GM19468 (cell line): ENCODE measurements around the gene TNFRSF13B.
"Not testable (repeated sequence)": the region's sequence is repeated elsewhere in the genome, so short reads cannot be mapped to it uniquely, and the experiment has no call there.

Experiments
- ATAC-seq: cut with Tn5 transposase; IDR thresholded peaks from one replicate; pipeline ENCODE4 v1.9.1; 2021; ENCODE audit warnings: mild to moderate bottlenecking, moderate library complexity, moderate number of reproducible peaks; ENCODE audit not compliant: unreplicated experiment; ENCODE audit errors: extremely low read depth

The TNFRSF13B gene

GRCh38 chr17:16987830-16988601 lies 16.1 kb upstream of the TNFRSF13B start:
- peak; percentile 77 for ATAC-seq

GRCh38 chr17:16987066-16987829 lies 15.3 kb upstream of the TNFRSF13B start:
- ATAC-seq, result no peak

- ATAC-seq, result no peak
Observed at GRCh38 chr17:16986391-16986790, 14.5 kb upstream of the TNFRSF13B start.

- ATAC-seq, result no peak
Observed at GRCh38 chr17:16981928-16982327, 10.0 kb upstream of the TNFRSF13B start.

DNA sequence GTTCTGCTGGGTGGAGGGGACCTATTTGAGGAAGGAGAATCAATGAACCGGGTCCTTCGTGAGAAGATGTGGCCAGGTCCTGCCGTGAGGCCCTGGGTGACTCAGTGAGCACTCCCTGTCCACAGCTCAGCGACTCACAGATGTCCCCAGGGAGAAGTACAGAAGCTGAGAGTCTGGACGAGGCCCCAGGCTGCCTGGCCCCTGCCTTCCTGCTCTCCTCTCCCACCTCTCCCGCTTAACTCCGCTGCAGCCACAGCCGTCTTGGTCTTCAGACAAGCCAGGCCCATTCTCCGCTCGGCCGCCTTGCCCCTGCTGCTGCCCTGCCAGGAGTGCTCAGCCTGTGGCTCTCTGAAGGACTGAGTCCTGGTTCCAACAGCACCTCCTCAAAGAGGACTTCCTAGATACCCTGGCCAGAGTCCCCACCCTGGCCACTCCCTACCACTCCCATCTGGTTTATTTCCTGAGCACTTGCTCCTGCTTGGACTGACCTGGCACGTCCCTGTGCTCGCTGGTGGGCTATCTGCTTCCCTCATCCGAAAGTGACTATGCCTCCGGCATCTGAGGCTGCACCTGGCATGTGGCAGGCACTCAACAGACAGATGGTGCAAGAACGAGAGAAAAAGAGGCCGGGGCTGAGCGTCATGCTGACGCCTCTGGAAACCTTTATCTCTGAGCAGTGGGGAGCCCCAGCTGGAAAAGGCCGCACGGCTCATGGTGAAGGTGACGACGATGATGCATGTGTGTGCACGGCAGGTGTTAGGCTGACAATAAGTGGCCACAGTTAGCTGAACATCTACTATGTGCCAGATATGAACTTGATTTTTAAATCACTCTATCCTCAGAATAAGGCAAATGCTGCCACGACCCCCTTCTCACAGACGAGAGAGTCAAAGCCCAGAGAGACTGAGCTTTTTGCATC lies 9.2 kb upstream of the TNFRSF13B start:
- no peak for ATAC-seq

DNA sequence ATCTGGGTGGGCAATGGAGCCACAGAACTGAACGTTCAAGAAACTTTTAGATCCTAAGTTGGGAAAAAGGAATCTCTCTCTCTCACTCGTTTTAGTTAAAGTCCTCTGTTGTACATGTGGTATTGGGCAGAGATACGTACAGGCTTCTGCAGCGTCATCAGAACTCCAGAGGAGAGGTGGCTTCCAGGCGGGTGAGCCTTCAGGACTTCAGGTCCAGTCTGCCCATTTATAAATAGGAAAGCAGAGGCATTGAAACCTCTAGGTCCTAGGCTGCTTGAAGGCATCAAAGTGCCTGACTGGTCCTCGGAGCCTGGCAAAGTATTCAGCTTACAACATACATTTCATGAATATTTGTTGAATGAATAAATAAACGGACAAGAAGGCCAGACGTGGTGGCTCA lies 8.1 kb upstream of the TNFRSF13B start:
- no peak for ATAC-seq

DNA sequence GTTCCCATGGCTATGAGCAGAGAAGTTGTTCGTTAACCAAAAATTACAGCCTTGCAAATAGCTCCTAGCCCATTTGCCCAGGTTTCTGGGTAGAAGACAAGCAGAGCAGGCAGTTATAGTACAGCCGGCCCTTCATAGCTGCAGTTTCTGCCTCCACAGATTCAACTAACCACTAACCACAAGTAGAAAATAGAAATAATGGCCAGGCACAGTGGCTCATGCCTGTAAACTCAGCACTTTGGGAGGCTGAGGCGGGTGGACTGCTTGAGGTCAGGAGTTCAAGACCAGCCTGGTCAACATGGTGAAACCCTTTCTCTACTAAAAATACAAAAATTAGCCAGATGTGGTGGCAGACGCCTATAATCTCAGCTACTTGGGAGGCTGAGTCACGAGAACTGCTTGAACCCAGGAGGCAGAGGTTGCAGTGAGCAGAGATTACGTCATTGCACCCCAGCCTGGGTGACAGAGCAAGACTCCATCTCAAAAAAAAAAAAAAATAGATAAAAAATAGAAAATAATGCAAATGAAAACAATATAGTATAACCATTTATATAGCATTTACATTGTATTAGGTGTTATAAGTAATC lies 7.4 kb upstream of the TNFRSF13B start:
- ATAC-seq, result not testable (repeated sequence)

GRCh38 chr17:16977932-16978331 lies 6.0 kb upstream of the TNFRSF13B start:
- no peak for ATAC-seq

GRCh38 chr17:16976725-16977550 lies 5.0 kb upstream of the TNFRSF13B start:
- ATAC-seq, result no peak

GRCh38 chr17:16975744-16976625 lies 4.1 kb upstream of the TNFRSF13B start:
- no peak for ATAC-seq

DNA sequence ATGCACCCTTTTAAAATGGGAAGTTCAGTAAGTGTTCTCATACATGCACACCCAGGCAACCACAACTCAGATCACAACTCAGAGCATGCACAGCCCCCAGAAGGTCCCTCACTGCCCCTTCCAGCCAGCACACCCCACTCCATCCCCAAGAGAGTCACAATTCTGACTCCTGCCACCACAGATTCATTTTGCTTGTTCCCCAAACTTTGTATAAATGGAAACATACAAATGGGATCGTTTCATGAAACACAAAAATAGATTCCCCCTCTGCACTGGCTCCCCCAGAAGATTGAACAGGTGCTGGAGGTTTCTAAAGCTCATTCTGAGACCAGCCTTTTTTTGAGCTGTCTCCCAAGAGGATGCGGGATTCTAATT lies 3.3 kb upstream of the TNFRSF13B start:
- ATAC-seq, result no peak

DNA sequence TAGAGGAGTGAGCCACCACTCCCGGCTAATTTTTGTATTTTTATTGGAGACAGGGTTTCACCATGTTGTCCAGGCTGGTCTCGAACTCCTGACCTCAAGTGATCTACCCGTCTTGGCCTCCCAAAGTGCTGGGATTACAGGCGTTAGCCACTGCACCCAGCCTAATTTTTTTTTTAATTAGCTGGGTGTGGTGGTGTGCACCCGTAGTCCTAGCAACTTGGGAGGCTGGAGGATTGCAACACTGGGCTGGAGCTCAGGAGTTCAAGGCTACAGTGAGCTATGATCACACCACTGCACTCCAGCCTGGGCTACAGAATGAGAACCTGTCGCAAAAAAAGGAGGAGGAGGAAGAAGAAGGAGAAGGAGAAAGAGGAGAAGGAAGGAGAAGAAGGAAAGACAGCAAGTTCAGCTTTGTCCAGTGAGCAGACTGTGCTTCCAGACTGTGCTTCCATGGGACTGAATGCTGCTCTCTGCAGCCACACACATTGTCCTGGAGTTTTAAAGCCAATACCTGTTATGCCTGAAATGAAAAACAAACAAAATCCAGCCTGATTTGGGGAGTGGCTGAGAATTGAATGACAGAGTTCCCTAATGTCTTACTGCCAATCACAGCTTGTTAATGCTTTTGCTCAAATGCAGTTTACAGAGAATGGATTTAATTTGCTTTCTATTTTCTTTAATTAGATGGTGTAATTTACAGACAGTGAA lies 2.8 kb upstream of the TNFRSF13B start:
- no peak for ATAC-seq

DNA sequence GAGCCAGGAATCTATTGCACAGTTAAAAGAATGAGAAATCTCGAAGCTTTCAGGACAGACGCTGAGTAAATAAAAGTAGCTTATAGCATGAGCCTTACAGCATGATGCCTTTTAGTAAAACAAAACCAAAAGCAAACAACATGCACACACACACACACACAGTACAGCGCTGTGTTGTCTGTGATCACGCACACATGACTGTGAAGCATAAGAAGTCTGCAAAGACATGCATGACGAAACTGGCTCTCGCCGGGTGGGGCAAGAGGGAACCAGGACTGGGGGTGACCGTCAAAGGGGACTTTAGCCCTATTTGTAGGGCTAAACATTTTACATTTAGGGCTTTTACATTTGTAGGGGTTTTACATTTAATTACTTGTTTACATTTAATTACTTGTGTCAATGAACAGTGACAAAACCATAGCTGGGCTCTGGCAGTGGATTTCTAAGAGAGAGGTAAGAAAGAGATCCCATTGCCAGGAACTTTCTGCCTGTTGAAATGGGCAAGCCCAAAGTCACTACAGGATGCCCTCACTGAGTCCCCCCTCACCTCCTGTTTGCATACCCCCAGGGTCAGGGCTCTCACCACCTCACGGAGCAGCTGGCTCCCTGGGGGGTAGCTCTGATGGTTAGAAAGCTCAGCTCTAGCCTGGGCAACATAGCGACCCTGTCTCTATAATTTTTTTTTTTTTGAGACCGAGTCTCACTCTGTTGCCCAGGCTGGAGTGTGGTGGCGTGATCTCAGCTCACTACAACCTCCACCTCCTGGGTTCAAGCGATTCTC lies 2.0 kb upstream of the TNFRSF13B start:
- ATAC-seq, result no peak

DNA sequence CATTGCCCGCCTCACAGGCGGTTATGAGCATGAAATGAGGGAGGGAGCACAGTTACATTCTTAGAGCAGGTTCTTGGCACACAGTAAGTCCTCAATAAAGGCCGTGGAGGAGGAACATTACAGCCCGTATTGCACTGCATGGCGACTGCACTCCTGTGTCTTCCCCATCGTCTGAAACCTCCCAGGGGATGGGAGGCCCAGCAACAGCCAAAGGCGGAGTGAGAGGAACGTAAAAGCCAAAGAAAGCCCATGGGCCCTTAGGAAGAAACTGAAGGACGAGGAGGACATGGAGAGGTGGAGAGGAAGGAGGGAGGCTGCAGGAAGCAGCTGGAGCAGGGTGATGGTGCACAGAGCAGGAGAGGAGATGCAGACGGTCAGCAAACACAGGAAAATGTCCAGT lies 1.1 kb upstream of the TNFRSF13B start:
- not testable (repeated sequence) for ATAC-seq

DNA sequence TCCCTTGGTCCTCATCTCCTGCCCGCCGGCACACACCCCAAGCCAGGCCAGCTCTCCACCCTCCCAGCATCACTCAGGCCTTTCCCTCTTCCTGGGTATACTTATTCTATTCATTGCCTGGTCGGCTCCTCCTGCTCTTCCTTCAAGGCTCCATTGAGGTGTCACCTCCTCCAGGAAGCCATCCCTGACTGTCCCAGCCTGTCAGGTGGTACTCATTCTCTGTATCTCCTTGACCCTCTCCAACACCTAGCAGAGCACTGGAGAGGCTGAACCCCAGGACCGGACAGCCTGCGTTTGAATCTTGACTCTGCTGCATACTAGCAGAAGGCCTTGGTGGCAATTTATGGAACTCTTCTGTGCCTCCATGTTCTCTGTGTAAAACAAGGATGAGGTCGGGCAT lies 428 bp upstream of the TNFRSF13B start:
- ATAC-seq, result no peak

DNA sequence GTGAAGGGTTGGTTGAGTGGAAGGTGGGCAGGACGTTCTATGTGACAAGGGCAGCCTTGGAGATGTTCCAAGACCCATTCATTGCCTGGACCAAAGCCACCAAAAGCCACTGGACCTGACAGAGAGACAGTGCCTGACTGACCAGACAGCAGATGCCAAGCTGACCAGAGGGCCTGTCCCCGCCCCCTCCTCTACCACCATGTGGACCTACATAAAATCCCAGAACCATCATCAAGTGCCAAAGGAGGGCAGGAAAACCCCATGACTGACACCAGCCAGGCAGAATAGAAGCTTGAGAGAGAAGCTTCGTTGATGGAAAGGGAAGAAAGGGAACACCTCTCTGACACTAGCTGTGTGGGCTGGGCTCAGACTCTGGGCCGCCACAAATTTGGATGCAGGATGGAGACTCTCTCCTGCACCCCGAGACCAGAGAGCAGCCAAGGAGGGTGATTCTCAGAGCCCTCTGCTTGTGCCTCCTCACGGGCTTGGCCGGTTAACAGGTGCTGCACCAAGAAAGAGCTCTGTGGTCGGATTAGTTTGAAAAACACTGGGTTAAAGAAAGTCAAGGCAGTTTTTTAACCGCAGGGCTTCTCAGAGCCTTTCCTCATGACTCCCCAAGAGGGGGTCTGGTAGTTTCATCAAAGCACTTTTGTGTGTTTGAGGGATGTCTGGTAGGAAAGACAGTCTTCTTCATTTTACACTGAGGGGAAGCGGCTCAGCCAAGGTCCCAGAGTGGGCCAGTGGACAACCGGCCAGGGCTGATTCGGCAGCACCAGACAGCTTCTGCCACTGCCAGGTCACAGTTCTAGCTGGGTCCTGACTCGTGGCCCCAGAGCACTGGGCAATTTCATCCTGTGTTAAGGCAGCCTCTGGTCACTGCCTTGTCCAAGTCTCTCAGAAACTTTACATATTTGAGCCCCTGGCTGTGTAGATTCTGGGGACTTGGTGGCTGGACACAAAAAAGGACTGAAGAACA lies 1.7 kb downstream of the TNFRSF13B start:
- ATAC-seq, result no peak
